HepG2 (cell line): Measurements from ENCODE around the gene ADAMTSL4. TPM values are rescaled to one million over a fixed set of nuclear protein-coding genes. Genes with fewer than 3 reads are reported as not detected.

Source experiments
- AHDC1 ChIP-seq: sonication (generic); formaldehyde crosslinking; IDR thresholded peaks from 2 replicates; pipeline ENCODE4 v1.5.1; 2020; ENCODE audit warnings: mild to moderate bottlenecking, missing genetic modification reagents, borderline replicate concordance
- HMGXB4 ChIP-seq, 2 experiments: sonication (generic) in 1 of 2; formaldehyde crosslinking in 1 of 2; IDR thresholded peaks; 2 replicates each; pipeline versions ENCODE4 v1.4.0 to v1.6.1; 2018 to 2020; ENCODE audit warnings: missing genetic modification reagents in 2 of 2, borderline replicate concordance in 1 of 2, low read depth in 1 of 2, mild to moderate bottlenecking in 1 of 2, missing biosample characterization in 1 of 2
- KDM2A ChIP-seq: sonication (generic); formaldehyde crosslinking; IDR thresholded peaks from 2 replicates; pipeline ENCODE4 v1.4.0; 2020; ENCODE audit warnings: low read depth, missing genetic modification reagents, borderline replicate concordance
- KMT2B ChIP-seq: IDR thresholded peaks from 2 replicates; pipeline ENCODE4 v1.6.1; 2016; ENCODE audit warnings: missing genetic modification reagents, missing compliant biosample characterization
- MTERF4 ChIP-seq: sonication (generic); formaldehyde crosslinking; IDR thresholded peaks from 2 replicates; pipeline ENCODE4 v1.8.0; 2023; ENCODE audit warnings: mild to moderate bottlenecking, missing genetic modification reagents
- NFKB2 ChIP-seq: sonication (generic); formaldehyde crosslinking; IDR thresholded peaks from 2 replicates; pipeline ENCODE4 v1.4.0; 2020; ENCODE audit warnings: missing genetic modification reagents, borderline replicate concordance
- RFX1 ChIP-seq: fragments of 450-650 bp; IDR thresholded peaks from 2 replicates; pipeline ENCODE4 v1.6.1; 2017
- SATB2 ChIP-seq: sonication (generic); formaldehyde crosslinking; IDR thresholded peaks from 2 replicates; pipeline ENCODE4 v1.5.0; 2020; ENCODE audit warnings: missing genetic modification reagents
- ZBTB20 ChIP-seq: sonication (generic); formaldehyde crosslinking; IDR thresholded peaks from 2 replicates; pipeline ENCODE4 v1.8.1; 2023; ENCODE audit warnings: missing genetic modification reagents, low read depth, mild to moderate bottlenecking, borderline replicate concordance
- ZNF136 ChIP-seq: sonication (generic); formaldehyde crosslinking; IDR thresholded peaks from 2 replicates; pipeline ENCODE4 v1.8.1; 2022; ENCODE audit warnings: low read depth, mild to moderate bottlenecking, moderate library complexity, missing genetic modification reagents
- ZNF574 ChIP-seq: sonication (generic); formaldehyde crosslinking; IDR thresholded peaks from 2 replicates; pipeline ENCODE4 v1.4.0; 2020; ENCODE audit warnings: missing genetic modification reagents
- ZNF800 ChIP-seq: sonication (generic); formaldehyde crosslinking; IDR thresholded peaks from 2 replicates; pipeline ENCODE4 v1.4.0; 2020; ENCODE audit warnings: missing genetic modification reagents
- polyA plus RNA-seq, 8 experiments: library from polyadenylated mRNA; depleted of rRNA in 3 of 8; stranded (reverse) in 7 of 8; unstranded in 1 of 8; fragments of >200 nt; fragmentation: Illumina TruSeq in 4 of 8; extraction: Trizol in 4 of 8; gene quantifications; 2 replicates each; pipeline versions ENCODE4 v1.2.1 to v1.2.3, GENCODE V29; 2011 to 2016; ENCODE audit warnings: low read depth in 4 of 8, missing spikeins in 1 of 8, mixed read lengths in 1 of 8; ENCODE audit not compliant: insufficient read depth in 1 of 8
- total RNA-seq, 5 experiments: library from RNA; depleted of rRNA; stranded (reverse); fragments of >200 nt; fragmentation: Illumina TruSeq; extraction: Trizol; gene quantifications; 2 replicates each; pipeline ENCODE4 v1.2.3, GENCODE V29; 2016; ENCODE audit warnings: low read depth in 1 of 5

Gene ADAMTSL4
- total and polyA plus RNA-seq, 2 of the 13 experiments (the other 11 are each of a cell fraction or from before 2014, with no cell fraction given) = 3.9 to 16.4 TPM

GRCh38 chr1:150560576-150561253 is 11.5 kb downstream of the ADAMTSL4 start (continued):
- TF ChIP-seq MTERF4 (0 out of 2 replicates have a peak, but pooled peaks have one; percentile 19), ZNF800 (CRISPR knock-in tag) (peak; percentile 89), AHDC1 (no peak), SATB2 (CRISPR knock-in tag) (0 out of 2 replicates have a peak, but pooled peaks have one; percentile 7), KDM2A (peak; percentile 72; the same call in 1 of the 2 replicates), KMT2B (CRISPR knock-in tag) (no peak), ZBTB20 (0 out of 2 replicates have a peak, but pooled peaks have one; percentile 77), HMGXB4 (CRISPR knock-in tag; IDR thresholded peaks at IDR 0.05; ENCODE audit: borderline replicate concordance in 1 of 2, low read depth in 1 of 2) (peak in 1 of 2 experiments; percentile 84; a peak in 2 of 4 replicates), NFKB2 (CRISPR knock-in tag) (peak; percentile 62; the same call in 1 of the 2 replicates), ZNF574 (CRISPR knock-in tag) (0 out of 2 replicates have a peak, but pooled peaks have one; percentile 4), RFX1 (no peak), ZNF136 (no peak)
